GM21390 (cell line): ENCODE measurements around the gene RHOBTB1.
A peak's percentile ranks its signal among the peaks of the same experiment; 100 is the strongest.
"Not testable (repeated sequence)": the region's sequence is repeated elsewhere in the genome, so short reads cannot be mapped to it uniquely, and the experiment has no call there.

Source experiments
- ATAC-seq: cut with Tn5 transposase; IDR thresholded peaks from one replicate; pipeline ENCODE4 v1.9.1; 2021; ENCODE audit not compliant: unreplicated experiment

The RHOBTB1 gene

GRCh38 chr10:60944058-60944909 lies at the start of gene RHOBTB1:
TSS of gene RHOBTB1 (minus strand) at chr10:60944185. CDS start at chr10:60911542, 32,643 bp downstream.
- peak; percentile 50 for ATAC-seq

- ATAC-seq = no peak
Observed at GRCh38 chr10:60992636-60993035, 48.7 kb upstream of the RHOBTB1 start.

- no peak for ATAC-seq
Observed at GRCh38 chr10:60990663-60991062, 46.7 kb upstream of the RHOBTB1 start.

- ATAC-seq = no peak
Observed at GRCh38 chr10:60989400-60989876, 45.5 kb upstream of the RHOBTB1 start.

- no peak for ATAC-seq
Observed at GRCh38 chr10:60986791-60987190, 42.8 kb upstream of the RHOBTB1 start.

GRCh38 chr10:60985951-60986350 lies 42.0 kb upstream of the RHOBTB1 start:
- no peak for ATAC-seq

GRCh38 chr10:60980997-60981396 lies 37.0 kb upstream of the RHOBTB1 start:
- no peak for ATAC-seq

GRCh38 chr10:60979667-60980104 lies 35.7 kb upstream of the RHOBTB1 start:
- ATAC-seq = no peak

- ATAC-seq = no peak
Observed at GRCh38 chr10:60978287-60979115, 34.5 kb upstream of the RHOBTB1 start.

GRCh38 chr10:60977161-60978122 lies 33.5 kb upstream of the RHOBTB1 start:
- ATAC-seq = no peak

- ATAC-seq = no peak
Observed at GRCh38 chr10:60976687-60977086, 32.7 kb upstream of the RHOBTB1 start.

- ATAC-seq = no peak
Observed at GRCh38 chr10:60975716-60976115, 31.7 kb upstream of the RHOBTB1 start.

- ATAC-seq = no peak
Observed at GRCh38 chr10:60974463-60975149, 30.6 kb upstream of the RHOBTB1 start.

GRCh38 chr10:60973086-60973485 lies 29.1 kb upstream of the RHOBTB1 start:
- no peak for ATAC-seq

GRCh38 chr10:60972181-60972580 lies 28.2 kb upstream of the RHOBTB1 start:
- not testable (repeated sequence) for ATAC-seq

- no peak for ATAC-seq
Observed at GRCh38 chr10:60970526-60970925, 26.5 kb upstream of the RHOBTB1 start.

GRCh38 chr10:60968504-60968903 lies 24.5 kb upstream of the RHOBTB1 start:
- ATAC-seq = no peak

- no peak for ATAC-seq
Observed at GRCh38 chr10:60967854-60968484, 24.0 kb upstream of the RHOBTB1 start.

- no peak for ATAC-seq
Observed at GRCh38 chr10:60967260-60967659, 23.3 kb upstream of the RHOBTB1 start.

- ATAC-seq = no peak
Observed at GRCh38 chr10:60965696-60966095, 21.7 kb upstream of the RHOBTB1 start.
